ENCODE measurements around the gene IL17A.

Gene IL17A

GRCh38 chr6:52230685-52231084 is 44.5 kb downstream of the IL17A start:
- Histone ChIP-seq H4K20me1 (ENCODE audit: low read depth, low read length) (no peaks in the 10 kb centered on the region), H3K9me3 (ENCODE audit: insufficient read depth, low read length) (no peaks in the 10 kb centered on the region), H3K79me2 (ENCODE audit: insufficient read depth, low read length) (no peaks in the 10 kb centered on the region), H3K9me2 (replicated peaks; ENCODE audit: insufficient read depth, low read length) (no peaks in the 10 kb centered on the region), H3K27me3 (ENCODE audit: low read length) (no peaks in the 10 kb centered on the region), H3K36me3 (ENCODE audit: low read length) (no peaks in the 10 kb centered on the region), H3F3A (ENCODE audit: insufficient read depth) (no peaks in the 10 kb centered on the region), H3K4me2 (ENCODE audit: low read depth, low read length, poor library complexity, severe bottlenecking) (no peak overlapping the region), H3K9ac (ENCODE audit: low read length) (no peak overlapping the region), H3K4me3 (ENCODE audit: insufficient read depth, low read length, poor library complexity, severe bottlenecking) (no peak overlapping the region), H3K27ac (ENCODE audit: low read depth, low read length) (no peak overlapping the region), H2AFZ (ENCODE audit: low read depth, low read length, severe bottlenecking) (no peak overlapping the region)
- TF ChIP-seq CTCF (IDR thresholded peaks at IDR 0.05; ENCODE audit: insufficient read depth, low read length, poor library complexity, severe bottlenecking), result no peak
- TF ChIP-seq EZH2phosphoT487 (conservative IDR thresholded peaks at IDR 0.05; ENCODE audit: low read length), result no peak

- TF ChIP-seq EZH2phosphoT487 (conservative IDR thresholded peaks at IDR 0.05; ENCODE audit: low read length) (no peak), CTCF (IDR thresholded peaks at IDR 0.05; ENCODE audit: insufficient read depth, low read length, poor library complexity, severe bottlenecking) (no peak)
- Histone ChIP-seq H3K27ac (ENCODE audit: low read depth, low read length) (no peak overlapping the region), H4K20me1 (ENCODE audit: low read depth, low read length) (no peaks in the 10 kb centered on the region), H3K9me2 (replicated peaks; ENCODE audit: insufficient read depth, low read length) (no peaks in the 10 kb centered on the region), H3K27me3 (ENCODE audit: low read length) (no peaks in the 10 kb centered on the region), H3F3A (ENCODE audit: insufficient read depth) (no peaks in the 10 kb centered on the region), H3K9me3 (ENCODE audit: insufficient read depth, low read length) (no peaks in the 10 kb centered on the region), H3K79me2 (ENCODE audit: insufficient read depth, low read length) (no peaks in the 10 kb centered on the region), H3K4me3 (ENCODE audit: insufficient read depth, low read length, poor library complexity, severe bottlenecking) (no peak overlapping the region), H2AFZ (ENCODE audit: low read depth, low read length, severe bottlenecking) (no peak overlapping the region), H3K4me2 (ENCODE audit: low read depth, low read length, poor library complexity, severe bottlenecking) (no peak overlapping the region), H3K9ac (ENCODE audit: low read length) (no peak overlapping the region), H3K36me3 (ENCODE audit: low read length) (no peaks in the 10 kb centered on the region)
Observed at GRCh38 chr6:52231406-52232127, 45.4 kb downstream of the IL17A start.

GRCh38 chr6:52233005-52233404 is 46.8 kb downstream of the IL17A start:
- no peaks in the 10 kb centered on the region for H3K9me2 ChIP-seq (replicated peaks; ENCODE audit: insufficient read depth, low read length)
- no peaks in the 10 kb centered on the region for H3K36me3 ChIP-seq (ENCODE audit: low read length)
- no peaks in the 10 kb centered on the region for H3K79me2 ChIP-seq (ENCODE audit: insufficient read depth, low read length)
- no peaks in the 10 kb centered on the region for H3F3A ChIP-seq (ENCODE audit: insufficient read depth)
- H4K20me1 ChIP-seq (ENCODE audit: low read depth, low read length), result no peaks in the 10 kb centered on the region
- H3K9ac ChIP-seq (ENCODE audit: low read length), result no peak overlapping the region
- no peak for TF ChIP-seq EZH2phosphoT487 (conservative IDR thresholded peaks at IDR 0.05; ENCODE audit: low read length)
- no peak for TF ChIP-seq CTCF (IDR thresholded peaks at IDR 0.05; ENCODE audit: insufficient read depth, low read length, poor library complexity, severe bottlenecking)
- H3K4me3 ChIP-seq (ENCODE audit: insufficient read depth, low read length, poor library complexity, severe bottlenecking), result no peak overlapping the region
- H2AFZ ChIP-seq (ENCODE audit: low read depth, low read length, severe bottlenecking), result no peak overlapping the region
- H3K4me2 ChIP-seq (ENCODE audit: low read depth, low read length, poor library complexity, severe bottlenecking), result no peak overlapping the region
- no peaks in the 10 kb centered on the region for H3K9me3 ChIP-seq (ENCODE audit: insufficient read depth, low read length)
- H3K27ac ChIP-seq (ENCODE audit: low read depth, low read length), result no peak overlapping the region
- no peaks in the 10 kb centered on the region for H3K27me3 ChIP-seq (ENCODE audit: low read length)
